ENCODE results near the gene USP2. TPM values are rescaled to one million over a fixed set of nuclear protein-coding genes. Genes with fewer than 3 reads are reported as not detected.

The USP2 gene
- total RNA-seq, 2 donors from 2014 or later: 38.9 to 58.7 TPM

DNA sequence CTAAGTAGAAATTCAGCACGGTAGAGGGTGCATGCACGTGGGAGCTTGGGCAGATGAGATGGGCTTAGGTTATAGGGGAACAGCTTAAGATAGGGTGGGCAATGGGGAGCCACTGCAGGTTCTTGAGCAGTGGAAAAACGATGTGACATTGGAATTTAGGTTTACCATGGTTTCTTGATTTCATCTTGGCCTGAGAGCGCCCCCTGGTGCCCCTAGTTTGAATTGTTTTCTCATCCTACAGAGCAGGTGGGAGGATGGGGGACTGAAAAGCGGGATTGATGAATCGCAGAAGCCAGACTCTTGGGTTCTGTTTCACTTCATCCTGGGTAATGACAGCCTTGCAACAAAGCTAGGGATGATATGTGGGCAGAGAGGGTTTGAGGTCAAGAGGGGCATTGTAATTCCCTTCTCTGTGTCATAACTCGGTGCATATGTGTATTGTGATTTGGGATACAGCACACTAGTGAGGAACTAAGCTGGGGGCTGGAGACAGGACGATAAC is 57.9 kb downstream of the USP2 start:
- H3K27ac ChIP-seq: no peak overlapping the region
- peaks cover 0 to 40% of the 10 kb centered on the region in 2 donors for H3K4me1 ChIP-seq
- peak; percentile 82 for DNase-seq (ENCODE audit: low spot score)
- H3K9me3 ChIP-seq: no peaks in the 10 kb centered on the region
- TF ChIP-seq CTCF (IDR thresholded peaks at IDR 0.05): peak; percentile 68 to 85
- no peaks in the 10 kb centered on the region for H3K27me3 ChIP-seq
- H3K4me3 ChIP-seq: no peak overlapping the region
- no peaks in the 10 kb centered on the region for H3K36me3 ChIP-seq

DNA sequence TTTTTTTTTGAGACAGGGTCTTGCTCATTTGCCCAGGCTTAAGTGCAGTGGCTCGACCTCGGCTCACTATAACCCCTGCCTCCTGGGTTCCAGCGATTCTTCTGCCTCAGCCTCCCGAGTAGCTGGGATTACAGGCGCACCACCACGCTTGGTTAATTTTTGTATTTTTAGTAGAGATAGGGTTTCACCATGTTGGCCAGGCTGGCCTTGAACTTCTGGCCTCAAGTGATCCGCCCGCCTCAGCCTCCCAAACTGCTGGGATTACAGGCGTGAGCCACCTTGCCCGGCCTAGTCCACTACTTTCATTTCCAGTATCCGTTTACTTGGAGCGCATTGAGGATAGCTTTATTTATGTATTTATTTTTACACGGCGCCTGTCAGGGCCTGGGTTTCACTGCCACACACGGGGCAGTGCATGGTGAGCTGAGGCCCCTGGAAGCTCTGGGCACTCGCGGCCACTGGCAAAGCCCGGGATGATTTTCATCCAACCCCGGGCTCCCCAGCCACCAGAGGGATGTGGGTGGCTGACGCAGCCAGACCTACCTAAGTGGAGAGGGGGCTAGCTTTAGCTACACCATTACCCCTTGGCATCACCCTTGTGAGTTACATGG is 58.5 kb downstream of the USP2 start:
- no peaks in the 10 kb centered on the region for H3K27me3 ChIP-seq
- no peak for DNase-seq (ENCODE audit: low spot score)
- H3K36me3 ChIP-seq: no peaks in the 10 kb centered on the region
- H3K27ac ChIP-seq: peak overlapping the region in 1 of 2 donors; percentile 99
- H3K9me3 ChIP-seq: no peaks in the 10 kb centered on the region
- no peak overlapping the region for H3K4me3 ChIP-seq
- H3K4me1 ChIP-seq: peaks cover 0 to 46% of the 10 kb centered on the region in 2 donors
- no peak for TF ChIP-seq CTCF (IDR thresholded peaks at IDR 0.05)

DNA sequence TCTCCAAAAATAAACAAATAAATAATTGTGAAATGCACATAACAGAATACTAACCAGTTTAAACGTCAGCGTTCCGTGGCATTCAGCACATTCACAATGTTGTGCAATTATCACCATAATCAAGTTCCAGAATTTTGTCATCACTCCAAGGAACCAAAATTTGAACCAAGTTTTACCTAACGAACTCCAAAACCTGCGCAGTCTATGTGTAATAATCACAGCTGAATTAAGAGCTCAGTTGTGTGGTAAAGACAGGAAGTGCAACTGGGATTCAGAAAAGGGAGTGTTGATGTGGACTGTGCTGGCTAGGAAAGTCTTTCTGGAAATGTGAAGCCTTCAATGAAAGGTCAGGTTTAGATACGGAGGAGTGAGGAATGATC is 59.1 kb downstream of the USP2 start:
- peaks cover 0 to 52% of the 10 kb centered on the region in 2 donors for H3K4me1 ChIP-seq
- no peaks in the 10 kb centered on the region for H3K27me3 ChIP-seq
- no peak for DNase-seq (ENCODE audit: low spot score)
- H3K9me3 ChIP-seq: no peaks in the 10 kb centered on the region
- no peak for TF ChIP-seq CTCF (IDR thresholded peaks at IDR 0.05)
- no peak overlapping the region for H3K4me3 ChIP-seq
- H3K36me3 ChIP-seq: no peaks in the 10 kb centered on the region
- H3K27ac ChIP-seq: peak overlapping the region; percentile 98 to 99

DNA sequence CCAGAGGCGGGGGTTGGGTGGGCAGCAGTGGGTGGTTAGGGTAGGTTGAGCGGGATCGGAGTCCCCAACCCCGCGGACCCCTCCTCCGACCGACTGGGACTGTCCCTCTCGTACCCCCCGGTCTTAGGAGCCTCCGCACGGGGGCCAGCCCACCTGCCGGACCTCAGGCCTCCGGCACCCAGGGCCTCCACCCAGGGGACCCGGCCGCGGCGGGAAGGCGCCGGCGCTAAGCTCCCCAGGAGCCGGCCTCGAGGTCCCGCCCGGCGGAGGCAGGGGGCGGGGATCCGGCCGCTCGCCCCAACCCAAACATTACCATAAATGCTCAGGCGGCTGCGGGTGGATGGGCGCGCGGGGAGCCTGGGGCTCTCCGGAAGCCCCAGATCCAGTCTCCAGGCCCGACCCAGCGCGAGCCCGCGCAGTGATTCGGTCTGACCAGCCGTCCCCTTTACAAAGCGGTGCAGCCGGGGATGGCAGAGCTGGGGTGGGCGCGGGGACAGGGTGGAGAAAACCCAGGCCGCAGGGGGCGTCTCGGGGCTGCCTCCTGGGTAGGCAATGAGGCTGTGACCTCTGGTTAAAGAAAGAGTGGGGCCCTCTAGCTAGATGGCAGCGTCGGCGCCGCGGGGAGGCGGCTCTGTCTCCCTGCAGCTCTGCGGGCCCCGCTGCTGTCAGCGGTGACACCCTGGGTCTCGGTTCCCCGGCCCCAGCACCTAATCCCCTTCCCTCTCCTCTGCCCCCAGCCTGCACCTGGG is 60.5 kb downstream of the USP2 start:
- TF ChIP-seq CTCF (IDR thresholded peaks at IDR 0.05): no peak
- H3K27ac ChIP-seq: peak overlapping the region; percentile 98 to 99
- no peaks in the 10 kb centered on the region for H3K27me3 ChIP-seq
- DNase-seq (ENCODE audit: low spot score): no peak
- H3K36me3 ChIP-seq: no peaks in the 10 kb centered on the region
- peaks cover 0 to 64% of the 10 kb centered on the region in 2 donors for H3K4me1 ChIP-seq
- H3K9me3 ChIP-seq: no peaks in the 10 kb centered on the region
- H3K4me3 ChIP-seq: peak overlapping the region; percentile 31 to 52

DNA sequence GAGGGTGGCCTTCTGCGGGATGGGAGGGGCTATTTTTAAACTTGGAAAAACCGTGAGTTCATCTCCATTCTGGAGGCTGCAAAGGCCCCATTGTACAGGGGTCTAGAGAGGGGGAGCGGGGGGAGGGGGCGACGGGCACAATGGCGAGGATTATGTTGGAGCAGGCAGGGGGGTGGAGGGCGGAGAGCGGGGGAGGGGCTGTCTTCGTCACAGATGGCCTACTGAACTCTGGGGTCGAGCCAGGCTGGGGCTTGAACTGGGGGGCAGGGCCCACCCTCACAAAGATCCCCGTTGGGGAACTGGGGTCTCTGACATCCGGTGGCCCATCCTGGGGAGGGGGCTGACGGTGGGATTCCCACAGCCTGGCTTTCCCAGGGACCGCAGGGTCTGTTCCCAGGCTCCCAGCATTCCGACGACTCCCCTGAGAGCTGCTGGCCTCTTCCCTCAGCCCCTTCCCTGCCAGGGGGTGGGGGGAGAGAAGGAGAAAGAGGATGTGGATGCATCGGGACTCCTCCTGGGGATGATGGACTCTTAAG is 61.2 kb downstream of the USP2 start:
- Histone ChIP-seq H3K27me3 (no peaks in the 10 kb centered on the region), H3K9me3 (no peaks in the 10 kb centered on the region), H3K4me1 (peaks cover 0 to 71% of the 10 kb centered on the region in 2 donors), H3K36me3 (no peaks in the 10 kb centered on the region), H3K27ac (peak overlapping the region; percentile 98 to 99), H3K4me3 (peak overlapping the region; percentile 31 to 52)
- no peak for TF ChIP-seq CTCF (IDR thresholded peaks at IDR 0.05)
- DNase-seq (ENCODE audit: low spot score): no peak

Data from right atrium auricular region (tissue), 2 donors.